Astrocyte (in vitro differentiated cells and primary cell): ENCODE data around the gene TMEM8B. TPM values are rescaled to one million over a fixed set of nuclear protein-coding genes. Genes with fewer than 3 reads are reported as not detected.
A peak's percentile ranks its signal among the peaks of the same experiment; 100 is the strongest.

Source experiments
- DNase-seq: peaks from one replicate; pipeline ENCODE4 v3.0.0-alpha.2; 2010; ENCODE audit warnings: low read depth
- FAIRE-seq: peaks from 2 replicates; lab custom pipeline; 2011; peaks lifted over from hg19 to GRCh38; lab: Jason Lieb, UNC
- H2AFZ ChIP-seq: 2 replicates; pipeline ENCODE4 v1.6.0; 2012; ENCODE audit warnings: low read depth, low read length, inconsistent platforms
- H3K27ac ChIP-seq: 2 replicates; pipeline ENCODE4 v1.5.1; 2011; ENCODE audit warnings: low read depth, low read length, inconsistent platforms
- H3K27me3 ChIP-seq: 2 replicates; pipeline ENCODE4 v1.6.0; 2011; ENCODE audit warnings: low read length, inconsistent platforms; ENCODE audit not compliant: insufficient read depth
- H3K36me3 ChIP-seq: 2 replicates; pipeline ENCODE4 v1.5.1; 2011; ENCODE audit warnings: low read length, inconsistent platforms; ENCODE audit not compliant: insufficient read depth
- H3K4me1 ChIP-seq: 2 replicates; pipeline ENCODE4 v1.5.1; 2011; ENCODE audit warnings: low read length, inconsistent platforms; ENCODE audit not compliant: insufficient read depth
- H3K4me2 ChIP-seq: 2 replicates; pipeline ENCODE4 v1.6.0; 2012; ENCODE audit warnings: low read length, inconsistent platforms
- H3K4me3 ChIP-seq: 2 replicates; pipeline ENCODE4 v1.5.1; 2011; ENCODE audit warnings: low read depth, mild to moderate bottlenecking, low read length, inconsistent platforms; ENCODE audit not compliant: insufficient read depth
- H3K79me2 ChIP-seq: 2 replicates; pipeline ENCODE4 v1.6.0; 2012; ENCODE audit warnings: mild to moderate bottlenecking, low read length, inconsistent platforms; ENCODE audit not compliant: insufficient read depth
- H3K9ac ChIP-seq: 2 replicates; pipeline ENCODE4 v1.6.0; 2012; ENCODE audit warnings: mild to moderate bottlenecking, low read length, inconsistent platforms
- H3K9me3 ChIP-seq: 2 replicates; pipeline ENCODE4 v1.5.1; 2012; ENCODE audit warnings: low read depth, mild to moderate bottlenecking, low read length, inconsistent platforms; ENCODE audit not compliant: insufficient read depth
- H4K20me1 ChIP-seq: 2 replicates; pipeline ENCODE4 v1.6.0; 2012; ENCODE audit warnings: low read length, inconsistent platforms; ENCODE audit not compliant: insufficient read depth
- H3K27ac Mint-ChIP-seq: one replicate; pipeline ENCODE4 v1.8.0; 2021; ENCODE audit warnings: mild to moderate bottlenecking, mixed read lengths; ENCODE audit not compliant: unreplicated experiment
- H3K27me3 Mint-ChIP-seq: one replicate; pipeline ENCODE4 v1.8.0; 2021; ENCODE audit warnings: low read depth, mixed read lengths; ENCODE audit not compliant: unreplicated experiment
- H3K36me3 Mint-ChIP-seq: one replicate; pipeline ENCODE4 v1.8.0; 2021; ENCODE audit warnings: low read depth, mixed read lengths; ENCODE audit not compliant: unreplicated experiment
- H3K4me1 Mint-ChIP-seq: one replicate; pipeline ENCODE4 v1.8.0; 2021; ENCODE audit warnings: low read depth, mixed read lengths; ENCODE audit not compliant: unreplicated experiment
- H3K4me3 Mint-ChIP-seq: one replicate; pipeline ENCODE4 v1.8.0; 2021; ENCODE audit warnings: mild to moderate bottlenecking, moderate library complexity, mixed read lengths; ENCODE audit not compliant: unreplicated experiment
- H3K9me3 Mint-ChIP-seq: one replicate; pipeline ENCODE4 v1.8.0; 2021; ENCODE audit warnings: mild to moderate bottlenecking, mixed read lengths; ENCODE audit not compliant: unreplicated experiment
- EZH2 ChIP-seq: IDR thresholded peaks from 2 replicates; pipeline ENCODE4 v1.6.1; 2012; ENCODE audit warnings: mild to moderate bottlenecking, low read length, inconsistent platforms; ENCODE audit not compliant: insufficient read depth
- total RNA-seq: library from RNA; stranded (reverse); gene quantifications from 2 replicates; pipeline ENCODE4 v1.2.1, GENCODE V29; 2021
- TF ChIP-seq, protein P1 (sequence below): IDR thresholded peaks from 2 replicates; pipeline ENCODE4 v1.5.1; 2011; ENCODE audit warnings: low read depth, mild to moderate bottlenecking, inconsistent platforms, low read length, moderate library complexity; ENCODE audit not compliant: insufficient read depth

Gene TMEM8B
- total RNA-seq, 1 donor from 2014 or later, result 8.9 TPM

DNA sequence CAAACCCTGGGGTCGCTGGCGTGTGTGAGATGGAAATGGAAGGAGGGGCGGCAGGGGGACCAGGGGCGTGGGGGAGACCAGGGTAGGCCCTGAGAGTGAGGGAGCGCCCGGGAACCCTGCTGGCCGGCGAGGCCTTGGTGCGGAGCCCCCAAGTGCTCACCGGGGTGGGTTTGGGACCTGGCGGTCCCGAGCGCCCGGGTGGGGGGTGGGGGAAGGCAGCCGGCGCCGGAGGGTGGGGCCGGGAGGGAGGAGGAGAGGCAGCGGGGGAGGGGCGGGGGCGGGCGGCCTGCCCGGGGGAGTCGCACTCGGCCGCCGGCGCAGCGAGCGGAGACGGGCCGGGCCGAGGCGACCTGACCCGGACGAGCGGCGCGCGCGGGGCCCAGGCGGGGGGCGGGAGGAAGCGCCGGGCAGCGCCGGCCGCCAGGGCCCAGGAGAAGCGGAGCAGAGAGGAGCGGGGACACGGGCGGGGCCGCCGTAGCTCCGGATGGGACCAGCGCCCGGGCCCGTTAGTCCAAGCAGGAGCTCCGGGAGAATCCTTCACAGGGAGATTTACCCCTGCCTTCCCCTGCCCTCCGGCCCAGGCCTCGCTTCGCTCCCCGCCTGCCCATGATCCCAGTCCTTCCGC lies 37.6 kb upstream of the TMEM8B start, which contains the start of gene NPR2:
NPR2 (plus strand) TSS at position 295 of the 625 bp plus-strand sequence. CDS start 818 bp downstream, outside the sequence.
- H3K4me3 ChIP-seq, result peak within 1 kb of the TSS; percentile 60
- peaks cover 24% of the 10 kb centered on the region for H3K79me2 ChIP-seq
- peak within 1 kb of the TSS; percentile 85 for H3K9ac ChIP-seq
- no peaks in the 10 kb centered on the region for H3K9me3 ChIP-seq
- H3K4me2 ChIP-seq, result peak within 1 kb of the TSS; percentile 89
- H4K20me1 ChIP-seq, result peaks cover 3% of the 10 kb centered on the region
- H3K4me1 ChIP-seq, result peaks cover 30% of the 10 kb centered on the region
- peaks cover 2% of the 10 kb centered on the region for H3K27me3 ChIP-seq
- H3K27me3 Mint-ChIP-seq, result no peaks in the 10 kb centered on the region
- TF ChIP-seq EZH2, result no peak
- TF ChIP-seq, protein P1, sequence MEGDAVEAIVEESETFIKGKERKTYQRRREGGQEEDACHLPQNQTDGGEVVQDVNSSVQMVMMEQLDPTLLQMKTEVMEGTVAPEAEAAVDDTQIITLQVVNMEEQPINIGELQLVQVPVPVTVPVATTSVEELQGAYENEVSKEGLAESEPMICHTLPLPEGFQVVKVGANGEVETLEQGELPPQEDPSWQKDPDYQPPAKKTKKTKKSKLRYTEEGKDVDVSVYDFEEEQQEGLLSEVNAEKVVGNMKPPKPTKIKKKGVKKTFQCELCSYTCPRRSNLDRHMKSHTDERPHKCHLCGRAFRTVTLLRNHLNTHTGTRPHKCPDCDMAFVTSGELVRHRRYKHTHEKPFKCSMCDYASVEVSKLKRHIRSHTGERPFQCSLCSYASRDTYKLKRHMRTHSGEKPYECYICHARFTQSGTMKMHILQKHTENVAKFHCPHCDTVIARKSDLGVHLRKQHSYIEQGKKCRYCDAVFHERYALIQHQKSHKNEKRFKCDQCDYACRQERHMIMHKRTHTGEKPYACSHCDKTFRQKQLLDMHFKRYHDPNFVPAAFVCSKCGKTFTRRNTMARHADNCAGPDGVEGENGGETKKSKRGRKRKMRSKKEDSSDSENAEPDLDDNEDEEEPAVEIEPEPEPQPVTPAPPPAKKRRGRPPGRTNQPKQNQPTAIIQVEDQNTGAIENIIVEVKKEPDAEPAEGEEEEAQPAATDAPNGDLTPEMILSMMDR, result no peak
- peaks cover 3% of the 10 kb centered on the region for H3K36me3 Mint-ChIP-seq
- H3K27ac ChIP-seq, result no peak within 1 kb of the TSS
- no peaks in the 10 kb centered on the region for H3K9me3 Mint-ChIP-seq
- DNase-seq, result no peak
- H3K27ac Mint-ChIP-seq, result peak within 1 kb of the TSS; percentile 75
- peak within 1 kb of the TSS; percentile 71 for H3K4me3 Mint-ChIP-seq
- H2AFZ ChIP-seq, result peak within 1 kb of the TSS; percentile 91
- no peaks in the 10 kb centered on the region for H3K36me3 ChIP-seq
- no peak for FAIRE-seq
- peaks cover 34% of the 10 kb centered on the region for H3K4me1 Mint-ChIP-seq

DNA sequence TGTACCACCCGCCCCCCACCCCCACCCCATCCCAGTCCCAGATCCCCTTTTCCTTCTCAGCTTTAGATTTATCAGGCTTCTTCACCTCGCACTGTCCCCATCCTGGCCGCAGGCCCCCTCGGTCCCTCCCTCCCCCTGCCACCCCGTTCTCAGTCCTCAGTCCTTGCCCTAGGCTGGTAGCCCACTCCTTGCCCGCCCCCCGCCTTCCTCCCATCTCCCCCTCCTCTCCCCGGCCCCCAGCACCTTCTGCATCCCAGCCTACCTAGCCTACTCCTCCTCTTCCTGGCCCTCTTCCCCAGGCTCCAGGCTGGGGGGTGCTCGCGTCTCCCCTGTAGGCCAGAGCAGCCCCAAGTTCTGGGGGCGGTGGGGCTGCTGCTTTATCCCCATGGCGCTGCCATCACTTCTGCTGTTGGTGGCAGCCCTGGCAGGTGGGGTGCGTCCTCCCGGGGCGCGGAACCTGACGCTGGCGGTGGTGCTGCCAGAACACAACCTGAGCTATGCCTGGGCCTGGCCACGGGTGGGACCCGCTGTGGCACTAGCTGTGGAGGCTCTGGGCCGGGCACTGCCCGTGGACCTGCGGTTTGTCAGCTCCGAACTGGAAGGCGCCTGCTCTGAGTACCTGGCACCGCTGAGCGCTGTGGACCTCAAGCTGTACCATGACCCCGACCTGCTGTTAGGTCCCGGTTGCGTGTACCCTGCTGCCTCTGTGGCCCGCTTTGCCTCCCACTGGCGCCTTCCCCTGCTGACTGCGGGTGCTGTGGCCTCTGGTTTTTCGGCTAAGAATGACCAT lies 36.8 kb upstream of the TMEM8B start:
- Mint-ChIP-seq H3K4me3 (no peak overlapping the region), H3K27me3 (no peaks in the 10 kb centered on the region), H3K36me3 (peaks cover 1% of the 10 kb centered on the region), H3K9me3 (no peaks in the 10 kb centered on the region), H3K27ac (peak overlapping the region; percentile 62), H3K4me1 (peaks cover 34% of the 10 kb centered on the region)
- peak overlapping the region; percentile 85 for H3K9ac ChIP-seq
- no peaks in the 10 kb centered on the region for H3K9me3 ChIP-seq
- peaks cover 2% of the 10 kb centered on the region for H3K27me3 ChIP-seq
- H3K4me2 ChIP-seq, result peak overlapping the region; percentile 89
- DNase-seq (no peak), FAIRE-seq (no peak)
- H3K4me1 ChIP-seq, result peaks cover 30% of the 10 kb centered on the region
- H3K36me3 ChIP-seq, result no peaks in the 10 kb centered on the region
- H3K27ac ChIP-seq, result no peak overlapping the region
- no peak overlapping the region for H3K4me3 ChIP-seq
- no peak for TF ChIP-seq EZH2
- TF ChIP-seq, protein P1, result no peak
- peaks cover 29% of the 10 kb centered on the region for H3K79me2 ChIP-seq
- no peak overlapping the region for H2AFZ ChIP-seq
- H4K20me1 ChIP-seq, result peaks cover 3% of the 10 kb centered on the region
